Caco-2 (cell line): ENCODE measurements around the gene NLE1. TPM values are rescaled to one million over a fixed set of nuclear protein-coding genes. Genes with fewer than 3 reads are reported as not detected.

Source experiments
- BruUV-seq: library from RNA; stranded (reverse); fragments of 400-500 nt; replicated peaks from 2 replicates; lab custom pipeline; 2021; lab: Mats Ljungman, UMichigan
- CTCF ChIA-PET: fragments of 300-600 bp; sonication (Branson Sonifier 250); formaldehyde crosslinking; loops from one replicate; lab custom pipeline; 2022; ENCODE audit warnings: antibody characterized with exemption; lab: Charles Lee
- POLR2A ChIA-PET: fragments of 300-600 bp; sonication (Branson Sonifier 250); formaldehyde crosslinking; loops from one replicate; lab custom pipeline; 2022; ENCODE audit warnings: antibody characterized with exemption; lab: Charles Lee
- DNase-seq, 2 experiments: peaks; one replicate each; pipeline versions ENCODE4 v3.0.0 to v3.0.0-alpha.2; 2020 to 2022
- H3K27me3 ChIP-seq: replicated peaks from 2 replicates; pipeline ENCODE4 v1.6.0; 2011; ENCODE audit warnings: low read length; ENCODE audit not compliant: control insufficient read depth, insufficient read depth
- H3K36me3 ChIP-seq: 2 replicates; pipeline ENCODE4 v1.5.1; 2011; ENCODE audit warnings: low read length; ENCODE audit not compliant: control insufficient read depth, insufficient read depth
- H3K4me1 ChIP-seq: fragments of 250-450 bp; sonication (Bioruptor Pico); 2 replicates; pipeline ENCODE4 v1.5.1; 2020; ENCODE audit warnings: mild to moderate bottlenecking
- H3K4me3 ChIP-seq: 2 replicates; pipeline ENCODE4 v1.5.1; 2011; ENCODE audit warnings: low read depth, mild to moderate bottlenecking, control low read depth, low read length
- H3K9me3 ChIP-seq: fragments of 250-450 bp; sonication (Bioruptor Pico); 2 replicates; pipeline ENCODE4 v1.5.1; 2020; ENCODE audit warnings: mild to moderate bottlenecking, moderate library complexity
- H3K27ac Mint-ChIP-seq: one replicate; pipeline ENCODE4 v1.8.0; 2022; ENCODE audit warnings: mixed read lengths; ENCODE audit not compliant: unreplicated experiment
- H3K27me3 Mint-ChIP-seq: one replicate; pipeline ENCODE4 v1.8.0; 2022; ENCODE audit warnings: mixed read lengths; ENCODE audit not compliant: insufficient read depth, unreplicated experiment
- H3K36me3 Mint-ChIP-seq: one replicate; pipeline ENCODE4 v1.8.0; 2022; ENCODE audit warnings: mild to moderate bottlenecking, mixed read lengths; ENCODE audit not compliant: insufficient read depth, unreplicated experiment
- H3K4me1 Mint-ChIP-seq: one replicate; pipeline ENCODE4 v1.8.0; 2022; ENCODE audit warnings: low read depth, mixed read lengths; ENCODE audit not compliant: unreplicated experiment
- H3K4me3 Mint-ChIP-seq: one replicate; pipeline ENCODE4 v1.8.0; 2022; ENCODE audit warnings: mild to moderate bottlenecking, moderate library complexity, mixed read lengths; ENCODE audit not compliant: unreplicated experiment
- H3K9me3 Mint-ChIP-seq: one replicate; pipeline ENCODE4 v1.8.0; 2022; ENCODE audit warnings: mixed read lengths; ENCODE audit not compliant: unreplicated experiment
- CTCF ChIP-seq, 2 experiments: fragments of 200-600 bp in 1 of 2; IDR thresholded peaks; 1 replicate in 1 of 2; 2 replicates in 1 of 2; pipeline versions ENCODE4 v1.5.1 to v1.8.0; 2011 to 2022; ENCODE audit warnings: antibody characterized with exemption in 1 of 2, control low read depth in 1 of 2, inconsistent platforms in 1 of 2, low read depth in 1 of 2, low read length in 1 of 2, mild to moderate bottlenecking in 1 of 2, moderate library complexity in 1 of 2; ENCODE audit not compliant: insufficient read depth in 1 of 2, severe bottlenecking in 1 of 2, unreplicated experiment in 1 of 2
- intact Hi-C: fragments of 100-400 bp; cut with micrococcal nuclease; formaldehyde crosslinking; loops from one replicate; pipeline ENCODE4 v1.10.0; 2022; ENCODE audit not compliant: unreplicated experiment
- total RNA-seq: library from RNA; stranded (reverse); gene quantifications from 2 replicates; pipeline ENCODE4 v1.2.3, GENCODE V29; 2022

NLE1 gene
- total RNA-seq, 1 experiment from 2014 or later: 24.8 TPM

- H3K27ac Mint-ChIP-seq: no peak overlapping the region
- BruUV-seq: no TSS peak
- H3K9me3 ChIP-seq: no peaks in the 10 kb centered on the region
- H3K4me1 ChIP-seq: 0 out of 2 replicates have a peak, but pooled peaks cover 7% of the 10 kb centered on the region
- no peaks in the 10 kb centered on the region for H3K9me3 Mint-ChIP-seq
- H3K4me1 Mint-ChIP-seq: no peaks in the 10 kb centered on the region
- ChIA-PET CTCF (no interaction called here), POLR2A (no interaction called here)
- no peaks in the 10 kb centered on the region for H3K36me3 Mint-ChIP-seq
- no peak for TF ChIP-seq CTCF (IDR thresholded peaks at IDR 0.05; ENCODE audit: insufficient read depth in 1 of 2, low read depth in 1 of 2, low read length in 1 of 2, severe bottlenecking in 1 of 2, unreplicated experiment in 1 of 2)
- no peaks in the 10 kb centered on the region for H3K36me3 ChIP-seq
- intact Hi-C loops: loop anchor here (1.0 kb wide), 1 partner anchor 361 kb away; no protein-coding TSS in a partner anchor
- no peak overlapping the region for H3K4me3 Mint-ChIP-seq
- H3K4me3 ChIP-seq: no peak overlapping the region
- DNase-seq: no peak
- H3K27me3 ChIP-seq: no peaks in the 10 kb centered on the region; the same call in 1 of the 2 replicates
- peaks cover 3% of the 10 kb centered on the region for H3K27me3 Mint-ChIP-seq
Measured at GRCh38 chr17:35171834-35172233, 29.7 kb upstream of the NLE1 start.

GRCh38 chr17:35170968-35171771 is 29.1 kb upstream of the NLE1 start:
- Mint-ChIP-seq H3K4me3 (no peak overlapping the region), H3K36me3 (no peaks in the 10 kb centered on the region), H3K4me1 (peaks cover 3% of the 10 kb centered on the region), H3K27me3 (peaks cover 3% of the 10 kb centered on the region), H3K27ac (no peak overlapping the region), H3K9me3 (no peaks in the 10 kb centered on the region)
- intact Hi-C loops: loop anchor here (1.0 kb wide), 1 partner anchor 362 kb away; no protein-coding TSS in a partner anchor
- 0 out of 2 replicates have a peak, but pooled peaks cover 7% of the 10 kb centered on the region for H3K4me1 ChIP-seq
- H3K36me3 ChIP-seq: no peaks in the 10 kb centered on the region
- no TSS peak for BruUV-seq
- no peak for TF ChIP-seq CTCF (IDR thresholded peaks at IDR 0.05; ENCODE audit: insufficient read depth in 1 of 2, low read depth in 1 of 2, low read length in 1 of 2, severe bottlenecking in 1 of 2, unreplicated experiment in 1 of 2)
- H3K9me3 ChIP-seq: no peaks in the 10 kb centered on the region
- ChIA-PET POLR2A (no interaction called here), CTCF (interaction anchor here (0.7 to 0.9 kb wide), 2 partner anchors 362 to 368 kb away, joined by 3 to 6 read pairs; no protein-coding TSS in a partner anchor)
- H3K27me3 ChIP-seq: no peaks in the 10 kb centered on the region; the same call in 1 of the 2 replicates
- H3K4me3 ChIP-seq: no peak overlapping the region
- no peak for DNase-seq

- Mint-ChIP-seq H3K4me1 (peaks cover 6% of the 10 kb centered on the region), H3K27me3 (peaks cover 4% of the 10 kb centered on the region), H3K36me3 (no peaks in the 10 kb centered on the region), H3K4me3 (no peak overlapping the region), H3K9me3 (no peaks in the 10 kb centered on the region), H3K27ac (no peak overlapping the region)
- ChIA-PET CTCF (no interaction called here), POLR2A (interaction anchor here (0.5 kb wide), 1 partner anchor 579 kb away, joined by 3 read pairs; no protein-coding TSS in a partner anchor)
- Histone ChIP-seq H3K4me1 (0 out of 2 replicates have a peak, but pooled peaks cover 4% of the 10 kb centered on the region), H3K36me3 (no peaks in the 10 kb centered on the region), H3K9me3 (no peaks in the 10 kb centered on the region), H3K4me3 (no peak overlapping the region), H3K27me3 (no peaks in the 10 kb centered on the region; the same call in 1 of the 2 replicates)
- intact Hi-C loops: no loop called here
- DNase-seq: no peak
- TF ChIP-seq CTCF (IDR thresholded peaks at IDR 0.05; ENCODE audit: insufficient read depth in 1 of 2, low read depth in 1 of 2, low read length in 1 of 2, severe bottlenecking in 1 of 2, unreplicated experiment in 1 of 2): no peak
- no TSS peak for BruUV-seq
Measured at GRCh38 chr17:35169835-35170363, 27.8 kb upstream of the NLE1 start.
